ENCODE measurements around the gene AR.

DNA sequence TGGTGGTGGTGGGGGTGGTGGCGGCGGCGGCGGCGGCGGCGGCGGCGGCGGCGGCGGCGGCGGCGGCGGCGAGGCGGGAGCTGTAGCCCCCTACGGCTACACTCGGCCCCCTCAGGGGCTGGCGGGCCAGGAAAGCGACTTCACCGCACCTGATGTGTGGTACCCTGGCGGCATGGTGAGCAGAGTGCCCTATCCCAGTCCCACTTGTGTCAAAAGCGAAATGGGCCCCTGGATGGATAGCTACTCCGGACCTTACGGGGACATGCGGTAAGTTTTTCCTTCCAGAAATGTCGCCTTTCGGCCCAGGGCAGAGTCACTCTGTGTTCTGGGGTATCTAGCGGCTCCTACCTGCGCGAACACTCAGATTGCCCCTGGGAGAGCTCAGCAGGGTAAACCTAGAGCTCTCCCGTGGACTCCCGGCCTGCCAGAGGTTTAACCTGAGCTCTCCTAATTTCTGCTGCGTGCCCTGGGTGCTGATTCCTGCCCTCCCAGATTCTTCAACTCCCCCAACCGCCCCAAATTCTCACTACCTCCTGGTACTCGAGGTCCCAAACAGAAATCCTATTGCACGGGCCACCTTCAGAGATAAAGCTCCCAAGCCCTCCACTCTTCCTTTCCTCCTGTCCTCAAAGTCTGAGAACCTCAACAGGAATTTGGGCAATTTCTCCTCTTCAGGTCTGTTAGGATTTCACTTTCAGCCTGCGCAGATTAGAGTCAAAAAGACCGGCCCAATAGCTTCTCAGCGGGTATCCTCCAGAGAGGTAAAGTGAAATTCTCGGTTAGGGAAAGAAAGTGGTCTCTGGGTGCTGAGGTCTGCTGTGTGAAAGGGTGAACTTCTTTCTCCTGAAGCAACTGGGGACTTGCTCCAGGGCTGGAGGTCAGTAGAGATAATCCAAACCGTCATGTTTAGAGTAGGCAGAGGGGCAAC lies 2.9 kb downstream of the AR start:
- TF ChIP-seq, protein P1, sequence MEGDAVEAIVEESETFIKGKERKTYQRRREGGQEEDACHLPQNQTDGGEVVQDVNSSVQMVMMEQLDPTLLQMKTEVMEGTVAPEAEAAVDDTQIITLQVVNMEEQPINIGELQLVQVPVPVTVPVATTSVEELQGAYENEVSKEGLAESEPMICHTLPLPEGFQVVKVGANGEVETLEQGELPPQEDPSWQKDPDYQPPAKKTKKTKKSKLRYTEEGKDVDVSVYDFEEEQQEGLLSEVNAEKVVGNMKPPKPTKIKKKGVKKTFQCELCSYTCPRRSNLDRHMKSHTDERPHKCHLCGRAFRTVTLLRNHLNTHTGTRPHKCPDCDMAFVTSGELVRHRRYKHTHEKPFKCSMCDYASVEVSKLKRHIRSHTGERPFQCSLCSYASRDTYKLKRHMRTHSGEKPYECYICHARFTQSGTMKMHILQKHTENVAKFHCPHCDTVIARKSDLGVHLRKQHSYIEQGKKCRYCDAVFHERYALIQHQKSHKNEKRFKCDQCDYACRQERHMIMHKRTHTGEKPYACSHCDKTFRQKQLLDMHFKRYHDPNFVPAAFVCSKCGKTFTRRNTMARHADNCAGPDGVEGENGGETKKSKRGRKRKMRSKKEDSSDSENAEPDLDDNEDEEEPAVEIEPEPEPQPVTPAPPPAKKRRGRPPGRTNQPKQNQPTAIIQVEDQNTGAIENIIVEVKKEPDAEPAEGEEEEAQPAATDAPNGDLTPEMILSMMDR (IDR thresholded peaks at IDR 0.05), result no peak
- TF ChIP-seq POLR2A (IDR thresholded peaks at IDR 0.05), result no peak

Data from body of pancreas (tissue), 4 donors.